GM12891 (cell line): ENCODE measurements around the gene ADCY10.

Experiments
- PAX5 ChIP-seq: IDR thresholded peaks from 2 replicates; pipeline ENCODE4 v1.6.1; 2011; ENCODE audit warnings: low read length, moderate library complexity, mild to moderate bottlenecking; ENCODE audit not compliant: insufficient read depth, severe bottlenecking
- POLR2A ChIP-seq: IDR thresholded peaks from 2 replicates; pipeline ENCODE4 v1.6.1; 2011; ENCODE audit warnings: low read depth, low read length, control low read depth
- POLR2AphosphoS5 ChIP-seq: IDR thresholded peaks from 2 replicates; pipeline ENCODE4 v1.6.1; 2011; ENCODE audit warnings: low read depth, low read length, control low read depth
- SPI1 ChIP-seq: IDR thresholded peaks from 2 replicates; pipeline ENCODE4 v1.6.1; 2011; ENCODE audit warnings: low read depth, low read length, control low read depth
- TAF1 ChIP-seq: IDR thresholded peaks from 2 replicates; pipeline ENCODE4 v1.6.1; 2011; ENCODE audit warnings: low read depth, low read length, control low read depth

DNA sequence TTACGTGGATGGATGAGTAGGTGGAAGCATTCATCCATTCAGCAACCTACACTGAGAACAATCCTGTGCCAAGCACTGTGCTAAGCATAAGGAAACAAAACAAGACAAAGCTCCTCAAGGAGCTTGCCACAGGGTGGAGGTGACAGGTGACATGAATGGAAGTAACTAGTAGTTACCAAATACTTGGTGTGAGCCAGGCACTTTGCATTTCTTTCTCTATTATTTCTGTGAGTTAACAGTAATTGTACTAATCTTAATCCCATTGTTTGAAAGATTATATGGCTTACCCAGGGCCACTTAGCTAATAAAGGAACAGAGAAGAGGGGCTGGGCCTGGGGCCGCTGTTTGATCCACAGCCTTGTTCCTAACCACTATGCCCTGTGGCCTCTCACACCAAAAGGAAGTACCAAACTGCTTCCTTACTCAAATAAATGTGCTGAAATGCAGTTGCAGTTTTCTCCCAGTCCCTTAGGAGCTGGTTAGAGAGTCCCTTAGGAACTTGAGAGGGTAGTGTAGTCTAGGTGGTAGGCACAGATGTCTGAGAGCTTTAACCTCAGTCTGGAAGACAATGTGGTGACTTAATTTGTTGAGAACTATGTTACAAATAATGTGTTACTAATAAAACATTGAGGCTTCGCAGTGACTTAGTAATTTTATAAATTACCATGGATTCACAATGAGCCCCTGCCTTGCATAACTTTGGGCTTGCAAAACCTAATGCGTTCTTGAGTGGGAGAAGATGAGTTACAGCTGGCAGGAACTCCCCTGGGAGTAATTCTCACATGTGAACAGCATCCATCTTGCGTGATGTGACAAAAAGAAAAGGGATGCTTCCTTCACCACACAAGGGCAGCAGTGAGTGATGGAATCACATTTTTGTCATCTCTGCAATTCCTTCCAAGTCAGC, 122.4 kb downstream of the ADCY10 start:
- TF ChIP-seq POLR2A (no peak), SPI1 (no peak), POLR2AphosphoS5 (no peak), TAF1 (no peak), PAX5 (no peak)
